NCI-H82 (cell line): Measurements from ENCODE around the gene LRRC14B.
A peak's percentile ranks its signal among the peaks of the same experiment; 100 is the strongest.
"Not testable (repeated sequence)": the region's sequence is repeated elsewhere in the genome, so short reads cannot be mapped to it uniquely, and the experiment has no call there.

ENCODE experiments used
- DNase-seq: peaks from one replicate; lab custom pipeline; 2025; lab: John Stamatoyannopoulos, UW

Gene LRRC14B

DNA sequence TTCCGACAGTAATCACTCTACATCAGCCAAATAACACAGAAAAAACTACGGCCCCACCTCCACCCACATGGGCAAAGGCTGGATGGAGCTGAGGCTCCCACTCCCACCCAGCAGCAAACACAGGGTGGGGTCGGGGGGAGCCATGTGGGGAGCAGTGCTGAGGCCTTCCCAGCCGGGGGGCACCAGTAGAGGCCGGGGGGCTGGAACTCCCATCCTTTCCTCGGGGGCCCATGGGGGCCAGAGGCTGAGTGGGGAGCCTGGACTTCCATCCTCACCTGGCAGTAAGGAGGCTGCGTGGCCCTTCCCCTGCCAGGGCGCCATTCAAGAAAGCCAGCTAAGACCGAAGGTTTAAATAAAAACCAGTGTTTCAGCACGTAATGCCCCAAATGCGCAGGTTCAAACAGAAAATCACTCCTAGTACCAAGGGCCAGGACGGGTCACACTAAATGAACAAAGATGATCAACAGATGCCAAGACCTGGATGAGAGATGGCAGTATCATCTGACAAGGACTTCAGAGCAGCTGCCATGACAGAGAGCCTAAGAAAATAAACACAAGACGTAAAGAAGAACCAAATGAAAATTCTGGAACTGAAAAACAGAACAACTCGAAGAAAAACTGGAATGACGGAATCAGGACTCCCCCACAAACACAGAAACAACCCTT is 17.3 kb downstream of the LRRC14B start:
- no peak for DNase-seq

DNA sequence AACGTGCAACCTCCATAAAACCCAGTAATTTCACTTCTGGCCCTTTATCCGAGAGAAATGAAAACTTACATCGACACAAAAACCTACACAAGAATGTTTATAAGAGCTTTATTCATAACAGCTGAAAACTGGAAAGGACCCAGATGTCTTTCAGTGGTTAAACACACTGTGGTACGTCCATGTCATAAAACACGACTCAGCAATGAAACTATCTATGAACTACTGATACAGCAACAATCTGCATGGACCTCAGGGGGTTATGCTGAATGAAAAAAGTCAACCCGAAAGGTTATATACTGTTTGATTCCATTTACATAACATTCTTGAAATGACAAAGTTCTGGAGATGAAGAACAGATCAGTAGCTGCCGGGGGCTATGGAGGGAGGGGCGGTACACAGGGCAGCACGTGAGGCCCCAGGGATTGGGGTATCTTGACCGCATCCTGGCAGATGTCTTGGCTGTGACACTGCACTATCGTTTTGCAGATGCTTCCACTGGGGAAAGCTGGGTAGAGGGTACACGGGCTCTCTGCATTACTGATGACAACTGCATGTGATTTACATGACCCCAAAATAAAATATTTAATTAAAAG is 22.6 kb downstream of the LRRC14B start:
- DNase-seq, result no peak

DNA sequence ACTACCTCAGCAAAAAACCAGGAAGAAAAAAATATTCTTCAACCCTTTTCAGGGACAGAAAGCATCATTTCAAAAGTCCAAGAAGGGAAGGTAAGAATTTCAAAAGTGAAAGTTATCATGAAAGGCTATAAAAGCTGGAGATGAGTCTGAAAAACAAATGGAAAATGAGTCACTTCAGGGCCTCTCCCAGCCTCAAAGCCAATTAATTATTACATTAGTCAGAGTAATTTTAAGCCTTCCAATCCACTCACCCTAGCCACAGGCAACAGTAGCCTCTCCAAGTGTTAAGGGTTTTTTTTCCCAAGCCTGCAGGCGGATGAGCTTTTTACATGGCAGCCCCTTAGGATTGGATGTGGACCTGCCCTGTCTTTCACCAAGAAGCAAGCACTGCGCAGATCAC is 24.0 kb downstream of the LRRC14B start:
- DNase-seq, result not testable (repeated sequence)

DNA sequence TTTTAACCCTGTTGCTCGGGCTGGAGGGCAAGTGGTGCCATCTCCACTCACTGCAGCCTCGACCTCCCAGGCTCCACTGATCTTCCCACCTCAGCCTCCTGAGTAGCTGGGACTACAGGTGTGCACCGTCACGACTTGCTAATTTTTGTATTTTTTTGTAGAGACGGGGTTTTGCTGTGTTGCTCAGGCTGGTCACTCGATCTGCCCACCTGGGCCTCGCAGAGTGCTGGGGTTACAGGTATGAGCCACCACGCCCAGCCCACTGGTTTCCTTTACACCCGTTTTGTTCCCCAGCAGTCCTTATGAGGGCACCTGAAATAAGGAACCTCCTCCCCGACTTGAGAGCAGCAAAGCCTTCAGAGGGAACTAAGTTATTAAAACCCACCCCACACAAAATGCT is 24.8 kb downstream of the LRRC14B start:
- DNase-seq, result not testable (repeated sequence)

DNA sequence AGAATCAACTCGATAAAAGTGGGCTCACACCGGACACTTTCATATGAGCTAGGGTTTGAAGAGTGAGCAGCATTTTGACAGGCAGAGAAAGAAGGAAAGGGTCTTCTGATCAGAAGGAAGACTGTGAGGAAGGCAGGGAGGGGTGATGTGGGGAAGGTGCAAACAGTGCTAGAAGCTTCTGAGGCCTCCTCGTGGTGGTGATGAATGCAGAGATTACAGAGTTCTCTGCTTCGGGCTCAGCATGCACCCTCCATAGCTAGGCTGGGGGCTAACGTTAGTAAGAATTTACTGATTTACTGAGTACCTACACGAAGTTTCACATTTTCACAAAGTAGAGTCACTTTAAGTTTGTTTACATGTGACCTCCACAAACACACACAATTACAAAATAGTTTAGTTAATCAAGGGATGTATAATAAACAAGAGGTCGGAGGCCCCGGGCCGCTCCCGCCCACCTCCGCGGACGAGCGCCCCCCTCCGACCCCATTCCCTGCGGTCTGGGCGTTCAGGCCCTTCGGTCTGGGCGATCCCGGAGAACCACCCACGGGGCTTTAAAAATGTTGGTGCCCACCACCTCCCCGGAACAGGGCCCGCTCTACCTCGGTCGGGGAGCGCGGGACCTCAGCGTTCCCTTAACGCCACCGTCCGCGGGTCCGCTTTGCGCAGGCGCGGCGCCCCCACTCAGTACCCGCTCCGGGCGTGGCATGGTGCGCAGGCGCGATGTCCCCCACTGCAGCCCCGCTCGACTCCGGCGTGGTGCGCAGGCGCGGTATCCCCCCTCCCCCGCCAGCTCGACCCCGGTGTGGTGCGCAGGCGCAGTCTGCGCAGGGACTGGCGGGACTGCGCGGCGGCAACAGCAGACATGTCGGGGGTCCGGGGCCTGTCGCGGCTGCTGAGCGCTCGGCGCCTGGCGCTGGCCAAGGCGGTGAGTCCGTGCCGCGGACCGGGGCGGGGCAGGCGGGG is 26.5 kb downstream of the LRRC14B start, which contains the start of the genes CCDC127 and SDHA:
Gene CCDC127, minus strand, starts transcription at position 660 of the 963 bp plus-strand sequence. CDS start 1,304 bp downstream, outside the sequence.
Gene SDHA, plus strand, starts transcription at position 827 of the 963 bp plus-strand sequence. Its CDS starts 36 bp downstream, at position 863.
- DNase-seq, result peak; percentile 92

DNA sequence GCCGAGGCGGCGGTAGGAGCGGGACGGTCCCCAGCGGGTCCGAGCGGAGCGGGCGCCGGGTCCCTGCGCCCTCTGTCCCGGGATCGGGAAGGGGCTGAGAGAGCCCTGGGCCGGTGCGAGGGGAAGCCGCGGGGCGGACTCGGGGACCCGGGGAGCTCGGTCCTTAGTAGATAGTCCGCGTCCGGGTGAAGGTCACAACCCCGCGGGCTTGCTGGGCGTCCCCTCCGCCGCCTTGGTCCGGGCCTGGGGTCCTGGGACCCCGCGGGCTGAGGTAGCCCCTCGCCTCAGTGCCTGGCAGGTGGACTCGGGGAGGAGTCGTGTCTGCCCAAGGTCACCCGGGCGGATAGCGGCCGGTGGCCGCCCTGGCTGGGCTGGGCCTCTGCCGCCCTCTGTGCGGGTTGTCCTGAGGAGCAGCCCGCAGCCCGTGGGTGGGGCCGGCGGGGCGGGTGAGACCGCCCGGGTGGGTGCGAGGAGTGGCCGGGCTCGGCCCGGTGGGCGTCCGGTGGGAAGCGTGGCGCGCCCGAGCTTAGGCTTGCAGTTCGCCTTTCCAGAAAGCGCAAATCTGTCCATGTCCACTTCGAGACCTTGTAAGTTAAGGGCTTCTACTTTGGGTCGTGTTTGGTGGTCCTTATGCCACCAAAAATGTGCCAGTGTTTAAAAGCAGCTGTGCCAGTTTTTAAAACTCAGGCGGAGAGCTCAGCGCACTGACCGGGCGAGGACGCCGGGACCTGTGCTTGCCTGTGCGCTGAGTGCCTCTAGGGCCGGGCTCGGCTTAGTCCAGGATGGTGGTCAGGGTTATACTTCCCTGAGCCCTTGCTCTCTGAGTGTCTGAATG is 27.4 kb downstream of the LRRC14B start:
- DNase-seq, result peak; percentile 39

DNA sequence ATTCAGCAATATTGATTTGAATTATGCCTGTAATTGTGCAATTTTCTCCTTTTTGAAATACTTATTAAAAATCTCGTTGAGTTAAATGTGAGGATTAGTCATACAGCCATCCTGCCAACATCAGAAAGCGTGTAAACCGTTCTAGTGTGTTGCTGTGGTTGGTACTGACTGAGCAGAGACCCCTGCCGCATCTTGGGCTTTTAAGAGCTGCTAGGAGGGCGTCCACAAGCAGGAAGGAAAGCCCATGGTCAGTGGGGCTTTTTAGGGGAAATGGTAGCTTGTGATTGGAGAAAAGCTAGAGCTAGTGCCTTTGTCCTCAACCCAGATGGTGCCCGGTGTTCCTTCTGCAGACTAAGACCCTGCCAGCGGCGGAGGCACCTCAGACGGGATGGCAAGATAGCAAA is 28.2 kb downstream of the LRRC14B start:
- DNase-seq, result peak; percentile 3

DNA sequence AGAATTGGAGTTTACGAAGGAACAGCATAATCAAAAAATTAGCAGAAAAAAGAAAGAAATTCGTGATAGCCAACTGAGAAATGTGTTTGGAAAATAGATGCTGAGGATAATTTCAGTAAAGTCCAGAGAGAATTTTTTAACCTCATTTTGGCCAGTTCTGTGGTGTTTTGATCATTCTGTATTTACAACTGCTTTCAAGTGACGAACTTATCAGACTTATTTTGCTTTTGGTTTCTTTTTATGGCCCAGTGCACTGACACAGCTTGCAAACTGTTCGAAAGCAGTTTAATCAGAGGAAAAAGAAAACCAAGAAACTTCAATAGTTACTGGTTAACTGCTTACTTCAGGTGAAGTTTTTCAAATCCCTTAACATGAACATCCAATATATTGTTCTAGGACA is 28.7 kb downstream of the LRRC14B start:
- DNase-seq, result no peak

DNA sequence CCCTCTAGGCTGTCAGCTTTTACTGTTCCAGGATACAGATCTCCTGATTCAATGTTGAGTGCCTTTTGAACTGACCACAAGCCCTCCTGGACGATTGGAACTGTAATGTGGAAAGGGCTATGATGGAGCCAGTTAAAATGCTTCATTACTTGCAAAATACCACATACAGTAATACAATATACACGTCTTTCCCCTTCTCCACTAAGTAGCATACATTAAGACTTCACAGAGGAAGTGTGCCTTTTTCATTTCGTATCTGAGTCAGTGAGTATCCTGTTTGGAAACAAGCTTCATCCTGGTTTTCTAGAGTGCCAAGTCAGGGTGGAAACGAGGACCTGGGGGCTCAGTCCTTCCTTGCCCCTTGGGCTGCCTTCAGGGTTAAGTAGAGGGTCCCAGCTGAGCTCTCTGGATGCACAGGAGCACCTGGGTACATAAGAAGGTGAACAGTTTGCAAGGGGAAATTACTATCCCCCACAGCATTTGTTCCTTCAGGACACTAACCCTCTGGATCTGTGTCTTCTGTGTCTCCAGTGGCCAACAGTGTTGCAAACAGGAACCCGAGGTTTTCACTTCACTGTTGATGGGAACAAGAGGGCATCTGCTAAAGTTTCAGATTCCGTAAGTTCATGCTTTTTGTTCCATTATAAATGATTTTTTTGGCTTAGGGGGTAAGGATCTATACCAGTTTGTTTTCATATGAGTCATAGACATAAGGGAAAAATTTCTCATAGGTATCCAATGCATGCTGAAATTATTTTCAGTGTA is 31.8 kb downstream of the LRRC14B start:
- not testable (repeated sequence) for DNase-seq

DNA sequence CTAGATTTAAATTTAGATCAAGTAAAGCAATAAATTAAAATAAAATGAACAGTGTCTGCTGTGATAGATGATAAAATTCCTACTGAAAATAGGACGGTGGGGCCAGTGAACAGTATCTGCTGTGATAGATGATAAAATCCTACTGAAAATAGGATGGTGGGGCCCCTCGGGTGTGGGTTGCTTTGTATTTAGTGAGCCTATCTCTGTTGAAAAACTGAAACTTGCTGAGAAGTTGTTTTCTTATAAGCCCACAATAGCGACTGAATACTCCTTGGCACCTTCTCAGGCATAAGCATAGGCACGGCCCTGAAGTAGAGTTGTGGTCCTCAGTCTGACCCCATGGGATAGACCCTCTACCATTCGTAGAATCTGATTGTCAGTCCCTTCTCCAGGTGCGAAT is 32.5 kb downstream of the LRRC14B start:
- no peak for DNase-seq

DNA sequence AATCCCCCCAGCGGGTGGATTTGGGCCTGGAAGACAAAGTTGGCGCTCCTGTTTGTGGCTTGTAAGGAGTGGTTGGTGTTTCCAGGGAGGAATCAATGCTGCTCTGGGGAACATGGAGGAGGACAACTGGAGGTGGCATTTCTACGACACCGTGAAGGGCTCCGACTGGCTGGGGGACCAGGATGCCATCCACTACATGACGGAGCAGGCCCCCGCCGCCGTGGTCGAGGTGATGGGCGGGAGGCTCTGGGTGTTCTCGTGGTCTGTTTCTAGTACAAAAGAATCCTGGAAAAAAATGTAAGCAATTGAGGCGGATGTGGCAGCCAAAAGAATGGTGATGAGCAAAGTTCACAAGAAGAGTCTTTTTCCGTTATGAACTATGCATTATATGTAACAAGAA is 34.0 kb downstream of the LRRC14B start:
- no peak for DNase-seq

DNA sequence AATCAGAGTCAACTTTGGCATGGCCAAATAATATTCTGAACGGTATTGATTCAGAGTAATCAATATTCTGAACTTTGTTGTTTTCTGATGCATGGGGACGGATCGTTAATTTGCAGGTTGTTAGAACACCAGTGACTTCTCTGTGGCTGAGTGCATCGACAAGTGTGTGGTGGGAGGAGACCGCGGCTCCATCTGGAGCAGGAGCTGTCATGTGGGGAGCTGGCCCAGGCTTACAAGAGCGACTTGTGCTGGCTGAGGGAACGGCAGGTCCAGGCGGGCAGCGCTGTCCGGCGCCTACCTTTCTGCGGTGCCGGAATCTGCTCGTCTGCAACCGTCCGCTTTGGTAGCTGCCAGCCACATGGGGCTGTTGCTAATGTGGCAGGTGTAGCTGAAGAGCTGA is 36.1 kb downstream of the LRRC14B start:
- DNase-seq, result not testable (repeated sequence)

DNA sequence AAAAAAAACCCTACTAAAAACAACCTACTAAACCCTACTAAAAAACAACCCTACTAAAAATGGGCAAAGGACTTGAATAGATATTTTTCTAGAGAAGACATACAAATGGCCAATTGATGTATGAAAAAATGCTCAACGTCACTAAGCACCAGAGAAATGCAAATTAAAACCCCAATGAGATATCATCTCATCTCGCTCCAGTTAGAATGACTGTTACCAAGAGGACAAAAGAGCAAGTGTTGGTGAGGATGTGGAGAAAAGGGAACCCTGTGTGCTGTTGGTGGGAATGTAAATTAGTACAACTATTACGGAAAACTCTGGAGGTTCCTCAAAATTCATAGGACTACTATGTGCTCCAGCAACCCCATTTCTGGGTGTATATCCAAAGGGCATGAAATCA is 37.6 kb downstream of the LRRC14B start:
- no peak for DNase-seq

DNA sequence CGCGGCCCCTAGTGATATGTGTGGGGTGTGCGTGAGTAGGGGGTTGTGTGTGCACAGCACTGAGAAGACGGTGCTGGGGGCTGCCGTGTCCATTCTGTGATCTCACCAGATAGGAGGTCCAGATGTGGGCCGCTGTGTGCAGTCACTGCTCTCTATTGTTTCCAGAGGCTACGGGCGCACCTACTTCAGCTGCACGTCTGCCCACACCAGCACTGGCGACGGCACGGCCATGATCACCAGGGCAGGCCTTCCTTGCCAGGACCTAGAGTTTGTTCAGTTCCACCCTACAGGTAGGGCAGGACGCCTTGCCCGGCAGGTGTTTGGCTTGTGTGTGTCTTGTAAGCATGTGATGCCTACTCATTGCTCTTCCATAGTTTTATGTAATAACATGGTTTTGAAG is 39.4 kb downstream of the LRRC14B start:
- DNase-seq, result no peak

DNA sequence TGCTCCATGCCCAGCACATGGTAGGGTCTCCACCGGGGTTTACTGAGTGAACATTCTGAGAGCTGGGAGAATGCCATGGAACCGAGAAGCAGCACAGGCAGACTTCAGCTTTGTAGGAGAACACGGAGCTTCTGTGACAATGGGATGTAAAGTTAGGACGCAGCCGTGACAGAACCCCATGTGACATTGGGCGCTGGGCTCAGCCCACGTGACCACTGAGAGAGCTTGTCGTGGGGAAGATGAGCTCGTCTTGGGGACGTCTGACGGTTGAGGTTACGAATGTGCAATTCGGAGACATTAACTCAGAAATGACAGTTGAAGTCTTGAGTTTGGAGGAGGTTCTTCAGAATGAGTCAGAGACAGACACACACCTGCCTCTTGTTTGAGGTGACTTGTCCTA is 40.4 kb downstream of the LRRC14B start:
- DNase-seq, result no peak

DNA sequence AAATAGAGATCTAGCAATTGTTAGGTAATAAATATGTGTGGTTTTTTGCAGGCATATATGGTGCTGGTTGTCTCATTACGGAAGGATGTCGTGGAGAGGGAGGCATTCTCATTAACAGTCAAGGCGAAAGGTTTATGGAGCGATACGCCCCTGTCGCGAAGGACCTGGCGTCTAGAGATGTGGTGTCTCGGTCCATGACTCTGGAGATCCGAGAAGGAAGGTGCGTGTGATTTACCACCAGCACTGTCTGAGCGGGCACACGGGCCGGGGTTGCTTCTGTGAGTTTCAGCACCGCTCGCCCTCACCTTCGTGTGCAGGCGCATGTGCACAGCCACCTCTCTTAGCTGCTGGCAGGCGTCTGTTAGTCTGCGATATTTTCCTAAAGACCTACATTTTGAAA is 42.1 kb downstream of the LRRC14B start:
- not testable (repeated sequence) for DNase-seq

DNA sequence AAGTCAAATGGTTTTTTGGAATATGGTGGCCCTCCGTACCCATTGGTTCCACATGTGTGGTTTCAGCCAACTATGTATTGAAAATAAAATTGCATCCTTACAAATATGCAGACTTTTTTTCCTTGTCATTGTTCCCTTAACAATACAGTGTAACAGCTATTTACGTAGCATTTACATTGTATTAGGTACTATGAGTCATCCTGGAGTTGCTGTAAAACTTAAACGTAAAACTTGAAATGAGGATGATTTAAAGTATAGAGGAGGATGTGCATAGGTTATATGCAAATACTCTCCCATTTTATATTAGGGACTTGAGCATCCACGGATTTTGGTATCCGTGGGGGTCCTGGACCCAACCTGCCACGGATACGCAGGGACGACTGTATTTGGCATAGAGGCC is 43.2 kb downstream of the LRRC14B start:
- DNase-seq, result no peak

DNA sequence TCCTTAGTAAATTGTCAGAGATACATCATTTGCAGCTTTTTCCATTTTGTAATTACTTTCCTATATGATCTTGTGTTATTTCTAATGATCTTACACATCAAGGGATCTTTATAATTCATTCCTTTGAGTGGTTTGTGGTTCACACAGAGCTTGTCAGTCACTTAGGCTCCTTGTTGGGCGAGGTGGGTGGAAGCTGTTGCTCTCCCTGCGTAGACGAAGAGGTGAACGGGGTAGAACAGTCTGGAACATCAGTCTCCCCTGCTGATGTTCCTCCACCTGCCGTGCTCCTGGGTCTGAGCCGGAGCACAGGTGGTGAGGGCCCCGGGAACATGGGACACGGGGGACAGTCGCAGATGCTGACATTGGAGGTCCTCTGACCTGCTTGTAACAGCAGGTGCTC is 44.2 kb downstream of the LRRC14B start:
- not testable (repeated sequence) for DNase-seq

DNA sequence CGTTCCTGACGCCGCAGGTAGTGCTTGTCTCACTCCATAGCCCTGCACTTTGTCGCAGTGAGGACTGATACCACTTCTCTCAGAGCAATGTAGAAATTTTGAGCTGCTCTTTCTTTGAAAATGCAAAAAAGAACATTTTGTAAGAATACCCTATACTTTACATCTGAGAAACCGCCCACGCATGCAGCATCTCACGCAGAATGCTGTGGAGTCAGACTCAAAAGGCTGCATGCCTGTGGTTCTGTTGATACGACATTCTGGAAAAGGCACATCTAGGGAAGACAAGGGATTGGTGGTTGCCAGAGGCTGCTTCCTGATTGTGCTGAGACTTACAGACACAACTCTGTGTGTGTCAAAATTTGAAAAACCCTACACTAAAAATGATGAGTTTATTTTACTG is 46.6 kb downstream of the LRRC14B start:
- not testable (repeated sequence) for DNase-seq

DNA sequence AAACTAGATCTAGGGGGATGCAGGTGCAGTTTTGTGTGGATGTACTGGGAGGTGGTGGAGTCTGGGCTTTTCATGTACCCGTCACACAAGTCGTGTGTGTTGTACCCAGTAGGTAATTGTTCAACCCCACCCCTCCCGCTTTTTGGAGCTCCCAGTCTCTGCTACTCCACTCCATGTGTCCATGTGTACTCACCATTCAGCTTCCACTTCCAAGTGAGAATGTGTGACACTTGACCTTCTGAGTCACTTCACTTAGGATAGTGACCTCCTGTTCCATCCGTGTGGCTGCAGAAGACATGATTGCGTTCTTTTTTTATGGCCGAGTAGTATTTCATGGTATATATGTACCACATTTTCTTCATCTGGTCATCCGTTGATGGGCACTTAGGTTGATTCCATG is 49.3 kb downstream of the LRRC14B start:
- DNase-seq, result not testable (repeated sequence)
